Endothelial cell of umbilical vein (primary cell): ENCODE data around the gene PSMB5.

Experiments used
- CTCF ChIP-seq, 2 donors: IDR thresholded peaks; 1 replicate in 1 of 2; 2 replicates in 1 of 2; pipeline ENCODE4 v1.5.1; 2011; ENCODE audit warnings: low read length in 2 of 2, mild to moderate bottlenecking in 2 of 2, moderate library complexity in 2 of 2, control low read depth in 1 of 2, inconsistent platforms in 1 of 2, low read depth in 1 of 2; ENCODE audit not compliant: insufficient read depth in 1 of 2; ENCODE audit errors: extremely low read depth in 1 of 2
- EZH2 ChIP-seq: IDR thresholded peaks from 2 replicates; pipeline ENCODE4 v1.6.1; 2012; ENCODE audit warnings: borderline replicate concordance, low read depth, mild to moderate bottlenecking, moderate library complexity, low read length, inconsistent platforms; ENCODE audit not compliant: severe bottlenecking
- JUN ChIP-seq: IDR thresholded peaks from 2 replicates; pipeline ENCODE4 v1.6.1; 2011; ENCODE audit warnings: borderline replicate concordance, low read depth; ENCODE audit not compliant: insufficient read length, insufficient read depth
- MAX ChIP-seq: IDR thresholded peaks from 2 replicates; pipeline ENCODE4 v1.6.1; 2011; ENCODE audit not compliant: insufficient read depth, insufficient read length
- POLR2A ChIP-seq: IDR thresholded peaks from 2 replicates; pipeline ENCODE4 v1.6.1; 2012; ENCODE audit warnings: low read depth, mild to moderate bottlenecking, control low read depth, low read length
- POLR2AphosphoS5 ChIP-seq: IDR thresholded peaks from 2 replicates; pipeline ENCODE4 v1.6.1; 2012; ENCODE audit warnings: low read depth, mild to moderate bottlenecking, control low read depth, low read length, moderate library complexity; ENCODE audit not compliant: insufficient read depth

- no peak for TF ChIP-seq CTCF (IDR thresholded peaks at IDR 0.05; ENCODE audit: extremely low read depth in 1 of 2, insufficient read depth in 1 of 2, low read depth in 1 of 2, low read length in 2 of 2)
- TF ChIP-seq EZH2: no peak
- no peak for TF ChIP-seq POLR2AphosphoS5
- no peak for TF ChIP-seq MAX
- TF ChIP-seq JUN: no peak
- TF ChIP-seq POLR2A: no peak
These were observed 1.4 kb downstream of the PSMB5 start for GRCh38 chr14:23033251-23033727.
